ENCODE results near the gene GPHA2.
A peak's percentile ranks its signal among the peaks of the same experiment; 100 is the strongest.

GPHA2 gene

GRCh38 chr11:64891215-64891848 is 44.4 kb downstream of the GPHA2 start:
- DNase-seq (ENCODE audit: low spot score): no peak

DNA sequence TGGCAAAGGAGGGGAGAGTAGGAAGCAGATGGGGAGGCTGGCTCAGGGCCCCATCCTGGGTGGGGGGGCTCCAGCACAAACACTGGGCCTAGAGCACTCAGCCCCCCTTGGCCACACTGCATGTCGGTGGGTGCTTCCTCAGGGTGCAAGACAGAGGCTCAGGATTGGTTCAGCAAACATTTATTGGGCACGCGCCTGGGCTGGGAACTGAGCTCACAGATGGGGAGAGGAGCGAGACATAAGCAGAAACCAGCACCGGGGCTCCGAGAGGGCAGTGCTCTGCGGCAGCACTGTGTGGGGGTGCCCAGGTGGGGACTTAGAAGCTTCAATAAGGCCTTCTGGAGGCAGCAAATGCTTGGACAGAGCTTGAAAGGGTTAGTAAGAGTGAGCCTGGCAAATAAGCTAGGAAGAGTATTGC is 45.2 kb downstream of the GPHA2 start:
- no peak for DNase-seq (ENCODE audit: low spot score)

GRCh38 chr11:64888729-64889511 is 46.8 kb downstream of the GPHA2 start:
- DNase-seq (ENCODE audit: low spot score): no peak

DNA sequence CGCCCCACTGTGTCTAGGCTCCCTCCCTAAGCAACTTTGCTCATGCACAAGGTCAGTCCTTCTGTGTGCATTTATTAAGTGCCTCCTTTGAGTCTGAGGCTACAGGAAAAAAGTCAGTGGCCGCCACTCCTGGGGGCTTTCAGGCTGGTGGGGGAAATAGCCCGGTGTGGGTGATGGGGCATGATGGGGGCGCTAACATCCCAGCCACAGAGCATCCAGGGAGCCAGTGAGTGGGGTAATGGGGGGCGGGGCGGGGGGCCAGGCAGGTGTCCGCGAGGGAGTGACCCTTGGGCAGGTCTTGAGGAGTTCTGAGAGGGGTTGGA is 47.3 kb downstream of the GPHA2 start:
- DNase-seq (ENCODE audit: low spot score): no peak

DNA sequence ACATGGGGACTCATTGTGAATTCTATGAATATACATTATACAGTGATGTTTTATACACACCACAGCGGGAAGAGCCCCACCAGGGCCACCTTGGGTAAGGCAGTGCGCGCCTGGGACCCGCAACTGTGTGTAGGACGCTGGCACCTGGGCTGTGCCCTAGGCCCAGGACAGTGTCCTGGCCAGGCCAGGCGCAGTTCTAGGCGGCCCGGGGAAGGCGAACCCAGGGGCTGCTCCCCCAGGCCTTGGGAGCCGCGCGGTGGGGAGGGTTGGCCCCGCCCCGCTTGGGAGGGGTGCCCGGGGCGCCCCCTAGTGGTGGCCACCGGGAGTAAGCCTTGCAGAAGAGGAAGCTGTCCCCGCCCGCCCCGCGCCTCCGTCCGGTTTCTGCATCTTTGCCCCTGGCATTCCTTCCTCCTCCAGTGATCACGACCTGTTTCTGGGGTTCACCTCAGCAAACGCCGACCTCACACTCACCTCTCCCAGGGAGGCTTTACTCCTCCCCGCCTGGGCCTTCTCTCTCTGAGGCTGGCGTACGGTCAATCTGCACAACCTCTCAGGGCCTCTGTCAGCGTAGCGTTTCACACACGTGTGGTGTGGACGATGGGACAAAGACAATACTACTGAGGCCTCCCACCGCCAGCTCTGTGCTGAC is 47.8 kb downstream of the GPHA2 start:
- DNase-seq (ENCODE audit: low spot score): peak; percentile 94

- no peak for DNase-seq (ENCODE audit: low spot score)
Observed at GRCh38 chr11:64887234-64887756, 48.4 kb downstream of the GPHA2 start.

GRCh38 chr11:64885367-64886286 is 50.1 kb downstream of the GPHA2 start:
- DNase-seq (ENCODE audit: low spot score): no peak

All from ecto neural progenitor cell (in vitro differentiated cells).